PC-3 (cell line): ENCODE data around the gene SOBP. TPM values are rescaled to one million over a fixed set of nuclear protein-coding genes. Genes with fewer than 3 reads are reported as not detected.

Experiments
- ATAC-seq: fragments of 200-7000 bp; cut with Tn5 transposase; 2 replicates; pipeline ENCODE4 v1.9.1; 2020; ENCODE audit warnings: mild to moderate bottlenecking, moderate library complexity
- BruUV-seq: library from RNA; stranded (reverse); fragments of 400-500 nt; replicated peaks from 2 replicates; lab custom pipeline; 2021; lab: Mats Ljungman, UMichigan
- CTCF ChIA-PET: fragments of 300-600 bp; sonication (Branson Sonifier 250); formaldehyde crosslinking; loops from one replicate; lab custom pipeline; 2022; ENCODE audit warnings: antibody characterized with exemption; lab: Charles Lee
- POLR2A ChIA-PET: fragments of 300-600 bp; sonication (Branson Sonifier 250); formaldehyde crosslinking; loops from one replicate; lab custom pipeline; 2022; ENCODE audit warnings: antibody characterized with exemption; ENCODE audit not compliant: unreplicated experiment; lab: Charles Lee
- DNase-seq: peaks from one replicate; pipeline ENCODE4 v3.0.0-alpha.2; 2015
- H2AFZ ChIP-seq: fragments of 300-600 bp; sonication (generic); 2 replicates; pipeline ENCODE4 v1.6.0; 2016; ENCODE audit warnings: antibody characterized with exemption, low read length
- H3F3A ChIP-seq: fragments of 300-600 bp; sonication (generic); one replicate; pipeline ENCODE4 v1.6.0; 2017; ENCODE audit warnings: antibody characterized with exemption, low read length, control low read depth, mild to moderate bottlenecking; ENCODE audit not compliant: unreplicated experiment
- H3K27ac ChIP-seq: fragments of 300-600 bp; sonication (generic); 2 replicates; pipeline ENCODE4 v1.5.1; 2016; ENCODE audit warnings: mild to moderate bottlenecking, low read length
- H3K27me3 ChIP-seq: fragments of 300-600 bp; sonication (generic); 2 replicates; pipeline ENCODE4 v1.6.1; 2016; ENCODE audit warnings: low read length, mixed read lengths
- H3K36me3 ChIP-seq: fragments of 300-600 bp; sonication (generic); 2 replicates; pipeline ENCODE4 v1.6.1; 2016; ENCODE audit warnings: low read depth, mixed run types, low read length, mixed read lengths
- H3K4me1 ChIP-seq: fragments of 300-600 bp; sonication (generic); 2 replicates; pipeline ENCODE4 v1.5.1; 2016; ENCODE audit warnings: low read length; ENCODE audit not compliant: insufficient read depth
- H3K4me2 ChIP-seq: fragments of 300-600 bp; sonication (generic); 2 replicates; pipeline ENCODE4 v1.6.0; 2016; ENCODE audit warnings: low read length
- H3K4me3 ChIP-seq: fragments of 300-600 bp; sonication (generic); 2 replicates; pipeline ENCODE4 v1.5.1; 2016; ENCODE audit warnings: mild to moderate bottlenecking, low read length, mixed read lengths
- H3K79me2 ChIP-seq: fragments of 300-600 bp; sonication (generic); 2 replicates; pipeline ENCODE4 v1.6.1; 2017; ENCODE audit warnings: low read length, mixed read lengths
- H3K9ac ChIP-seq: fragments of 300-600 bp; sonication (generic); 2 replicates; pipeline ENCODE4 v1.6.0; 2016; ENCODE audit warnings: mild to moderate bottlenecking, low read length
- H3K9me2 ChIP-seq: fragments of 300-600 bp; sonication (generic); replicated peaks from 2 replicates; pipeline ENCODE4 v1.6.1; 2016; ENCODE audit warnings: mixed run types, low read length, mixed read lengths
- H3K9me3 ChIP-seq: fragments of 300-600 bp; sonication (generic); 2 replicates; pipeline ENCODE4 v1.6.1; 2016; ENCODE audit warnings: low read length, mixed read lengths
- H4K20me1 ChIP-seq: fragments of 300-600 bp; sonication (generic); 2 replicates; pipeline ENCODE4 v1.6.1; 2016; ENCODE audit warnings: low read length, mixed read lengths
- CTCF ChIP-seq: fragments of 300-600 bp; sonication (generic); conservative IDR thresholded peaks from 2 replicates; pipeline ENCODE4 v1.5.1; 2017; ENCODE audit warnings: antibody characterized with exemption, low read depth, mild to moderate bottlenecking, low read length
- EZH2 ChIP-seq: fragments of 300-600 bp; sonication (generic); IDR thresholded peaks from one replicate; pipeline ENCODE4 v1.6.1; 2017; ENCODE audit warnings: antibody characterized with exemption, mild to moderate bottlenecking, low read length; ENCODE audit not compliant: unreplicated experiment
- EZH2phosphoT487 ChIP-seq: fragments of 300-600 bp; sonication (generic); IDR thresholded peaks from 2 replicates; pipeline ENCODE4 v1.6.1; 2018; ENCODE audit warnings: mild to moderate bottlenecking, antibody characterized with exemption, low read length, borderline replicate concordance
- intact Hi-C: fragments of 100-400 bp; cut with micrococcal nuclease; formaldehyde crosslinking; loops from 2 replicates; pipeline ENCODE4 v1.9.0; 2023
- total RNA-seq: library from RNA; depleted of rRNA; stranded (reverse); fragments of >200 nt; gene quantifications from 2 replicates; pipeline ENCODE4 v1.2.3, GENCODE V29; 2014

SOBP gene
- total RNA-seq, 1 experiment from 2014 or later = 0.15 TPM

GRCh38 chr6:107460083-107460631, 29.8 kb upstream of the SOBP start:
- no peaks in the 10 kb centered on the region for H3K9me2 ChIP-seq

GRCh38 chr6:107466062-107466461, 23.9 kb upstream of the SOBP start:
- intact Hi-C loops = no loop called here
- no peak for TF ChIP-seq EZH2
- no peak for TF ChIP-seq EZH2phosphoT487
- TF ChIP-seq CTCF = no peak
- no peaks in the 10 kb centered on the region for H3K4me1 ChIP-seq
- H3F3A ChIP-seq = no peaks in the 10 kb centered on the region
- H3K27ac ChIP-seq = no peak overlapping the region
- DNase-seq = no peak
- no peaks in the 10 kb centered on the region for H3K27me3 ChIP-seq
- no peak overlapping the region for H3K4me3 ChIP-seq
- no peak overlapping the region for H3K9ac ChIP-seq
- no peaks in the 10 kb centered on the region for H3K36me3 ChIP-seq
- H3K9me3 ChIP-seq = no peaks in the 10 kb centered on the region
- H3K4me2 ChIP-seq = no peak overlapping the region
- no TSS peak for BruUV-seq
- POLR2A ChIA-PET = no interaction called here
- no peaks in the 10 kb centered on the region for H3K9me2 ChIP-seq
- ATAC-seq = no peak
- CTCF ChIA-PET = no interaction called here
- H2AFZ ChIP-seq = no peak overlapping the region
- H4K20me1 ChIP-seq = no peaks in the 10 kb centered on the region
- H3K79me2 ChIP-seq = no peaks in the 10 kb centered on the region

More at GRCh38 chr6:107460083-107460631, 29.8 kb upstream of the SOBP start:
- intact Hi-C loops = no loop called here
- DNase-seq (no peak), ATAC-seq (no peak)
- no TSS peak for BruUV-seq
- H4K20me1 ChIP-seq = no peaks in the 10 kb centered on the region
- TF ChIP-seq CTCF = no peak
- no peak for TF ChIP-seq EZH2
- TF ChIP-seq EZH2phosphoT487 = no peak
- H3K27me3 ChIP-seq = no peaks in the 10 kb centered on the region
- peaks cover 27% of the 10 kb centered on the region for H3K79me2 ChIP-seq
- H3K4me2 ChIP-seq = peak overlapping the region; percentile 89
- no peaks in the 10 kb centered on the region for H3K9me3 ChIP-seq
- CTCF ChIA-PET = interaction anchor here (0.6 to 1.7 kb wide), 3 partner anchors 142 to 206 kb away, joined by 3 to 8 read pairs (median 6); no protein-coding TSS in a partner anchor
- H2AFZ ChIP-seq = peak overlapping the region; percentile 99
- POLR2A ChIA-PET = no interaction called here
- no peaks in the 10 kb centered on the region for H3F3A ChIP-seq
- peak overlapping the region; percentile 91 for H3K4me3 ChIP-seq
- peaks cover 6% of the 10 kb centered on the region; the same call in 1 of the 2 replicates for H3K4me1 ChIP-seq
- H3K36me3 ChIP-seq = no peaks in the 10 kb centered on the region
- peak overlapping the region; percentile 71 for H3K9ac ChIP-seq
- H3K27ac ChIP-seq = peak overlapping the region; percentile 12; the same call in 1 of the 2 replicates

- H3F3A ChIP-seq = no peaks in the 10 kb centered on the region
- no peaks in the 10 kb centered on the region for H4K20me1 ChIP-seq
- no peaks in the 10 kb centered on the region for H3K9me3 ChIP-seq
- DNase-seq (no peak), ATAC-seq (no peak)
- no peak for TF ChIP-seq EZH2phosphoT487
- no peak for TF ChIP-seq EZH2
- TF ChIP-seq CTCF = no peak
- H3K79me2 ChIP-seq = no peaks in the 10 kb centered on the region
- H3K9ac ChIP-seq = no peak overlapping the region
- no peak overlapping the region for H3K4me3 ChIP-seq
- ChIA-PET POLR2A (no interaction called here), CTCF (no interaction called here)
- H2AFZ ChIP-seq = no peak overlapping the region
- no peaks in the 10 kb centered on the region for H3K9me2 ChIP-seq
- BruUV-seq = no TSS peak
- H3K27me3 ChIP-seq = 0 out of 2 replicates have a peak, but pooled peaks cover 6% of the 10 kb centered on the region
- no peak overlapping the region for H3K4me2 ChIP-seq
- no peaks in the 10 kb centered on the region for H3K4me1 ChIP-seq
- H3K27ac ChIP-seq = no peak overlapping the region
- intact Hi-C loops = no loop called here
- H3K36me3 ChIP-seq = no peaks in the 10 kb centered on the region
Observed at GRCh38 chr6:107470364-107470763, 19.6 kb upstream of the SOBP start.
